Neural cell (in vitro differentiated cells): Measurements from ENCODE around the gene TNFAIP1. TPM values are rescaled to one million over a fixed set of nuclear protein-coding genes. Genes with fewer than 3 reads are reported as not detected.
"Not testable (repeated sequence)": the region's sequence is repeated elsewhere in the genome, so short reads cannot be mapped to it uniquely, and the experiment has no call there.

Experiments
- H2AFZ ChIP-seq: fragments of 200-600, 300-800 bp; sonication (generic), shearing (Covaris generic); 2 replicates; pipeline ENCODE4 v1.6.0; 2014; ENCODE audit warnings: low read depth, mild to moderate bottlenecking, antibody characterized with exemption, low read length, moderate library complexity
- H3F3A ChIP-seq: fragments of 200-600 bp; shearing (Covaris generic); 2 replicates; pipeline ENCODE4 v1.6.1; 2016; ENCODE audit warnings: mild to moderate bottlenecking, moderate library complexity, mixed read lengths, antibody characterized with exemption, low read length; ENCODE audit not compliant: insufficient read depth, poor library complexity, severe bottlenecking
- H3K27ac ChIP-seq: fragments of 200-600, 300-800 bp; sonication (generic), shearing (Covaris generic); 2 replicates; pipeline ENCODE4 v1.5.1; 2014; ENCODE audit warnings: mild to moderate bottlenecking, low read length, moderate library complexity
- H3K27me3 ChIP-seq: fragments of 300-800, 200-600 bp; sonication (generic), shearing (Covaris generic); 2 replicates; pipeline ENCODE4 v1.6.0; 2014; ENCODE audit warnings: mild to moderate bottlenecking, low read depth, low read length, moderate library complexity; ENCODE audit not compliant: insufficient read depth
- H3K36me3 ChIP-seq: fragments of 300-800, 200-600 bp; sonication (generic), shearing (Covaris generic); 2 replicates; pipeline ENCODE4 v1.5.1; 2014; ENCODE audit warnings: mild to moderate bottlenecking, antibody characterized with exemption, low read length, moderate library complexity; ENCODE audit not compliant: insufficient read depth
- H3K4me2 ChIP-seq: fragments of 300-800, 200-600 bp; sonication (generic), shearing (Covaris generic); 2 replicates; pipeline ENCODE4 v1.6.0; 2014; ENCODE audit warnings: mild to moderate bottlenecking, low read length
- H3K4me3 ChIP-seq: fragments of 300-800, 200-600 bp; sonication (generic), shearing (Covaris generic); 2 replicates; pipeline ENCODE4 v1.5.1; 2014; ENCODE audit warnings: mild to moderate bottlenecking, low read length, moderate library complexity
- H3K79me2 ChIP-seq: fragments of 200-600 bp; shearing (Covaris generic); replicated peaks from 2 replicates; pipeline ENCODE4 v1.6.0; 2014; ENCODE audit warnings: mild to moderate bottlenecking, low read length, moderate library complexity; ENCODE audit not compliant: insufficient read depth
- H3K9ac ChIP-seq: fragments of 300-800, 200-600 bp; sonication (generic), shearing (Covaris generic); 2 replicates; pipeline ENCODE4 v1.6.1; 2016; ENCODE audit warnings: mild to moderate bottlenecking, low read length, mixed read lengths
- H3K9me2 ChIP-seq: fragments of 200-600 bp; shearing (Covaris generic); 2 replicates; pipeline ENCODE4 v1.6.1; 2016; ENCODE audit warnings: mild to moderate bottlenecking, low read length, mixed read lengths; ENCODE audit not compliant: insufficient read depth
- H3K9me3 ChIP-seq: fragments of 200-600, 300-800 bp; sonication (generic), shearing (Covaris generic); 2 replicates; pipeline ENCODE4 v1.6.1; 2016; ENCODE audit warnings: mild to moderate bottlenecking, mixed run types, low read length, moderate library complexity, mixed read lengths
- H4K20me1 ChIP-seq: fragments of 200-600 bp; shearing (Covaris generic); 2 replicates; pipeline ENCODE4 v1.6.1; 2016; ENCODE audit warnings: mild to moderate bottlenecking, mixed run types; ENCODE audit not compliant: insufficient read depth
- EP300 ChIP-seq: fragments of 450-650 bp; conservative IDR thresholded peaks from 2 replicates; pipeline ENCODE4 v1.6.1; 2014; ENCODE audit warnings: antibody characterized with exemption, mild to moderate bottlenecking, moderate library complexity; ENCODE audit not compliant: poor library complexity, severe bottlenecking
- EZH2 ChIP-seq: fragments of 200-600, 300-800 bp; shearing (Covaris generic), sonication (generic); IDR thresholded peaks from 2 replicates; pipeline ENCODE4 v1.6.1; 2014; ENCODE audit warnings: antibody characterized with exemption, low read length, borderline replicate concordance, mild to moderate bottlenecking; ENCODE audit not compliant: insufficient read depth, poor library complexity, severe bottlenecking
- POLR2AphosphoS5 ChIP-seq: IDR thresholded peaks from 2 replicates; pipeline ENCODE4 v1.6.1; 2012
- SMC3 ChIP-seq: fragments of 450-650 bp; conservative IDR thresholded peaks from 2 replicates; pipeline ENCODE4 v1.6.1; 2014; ENCODE audit warnings: antibody characterized with exemption, mild to moderate bottlenecking, moderate library complexity; ENCODE audit not compliant: poor library complexity
- TAF1 ChIP-seq: IDR thresholded peaks from 2 replicates; pipeline ENCODE4 v1.6.1; 2012; ENCODE audit warnings: low read depth
- polyA plus RNA-seq: library from polyadenylated mRNA; depleted of rRNA; stranded (reverse); fragments of >200 nt; gene quantifications from 2 replicates; pipeline ENCODE4 v1.2.3, GENCODE V29; 2014

TNFAIP1 gene
- polyA plus RNA-seq, 1 donor from 2014 or later = 40.8 TPM

GRCh38 chr17:28290703-28291102 lies 44.9 kb upstream of the TNFAIP1 start:
- Histone ChIP-seq H3K9me2 (no peaks in the 10 kb centered on the region), H3F3A (no peaks in the 10 kb centered on the region), H3K9me3 (no peaks in the 10 kb centered on the region), H3K79me2 (no peaks in the 10 kb centered on the region), H3K36me3 (no peaks in the 10 kb centered on the region), H2AFZ (no peak overlapping the region), H3K4me3 (no peak overlapping the region), H3K27ac (no peak overlapping the region), H3K4me2 (no peak overlapping the region), H3K9ac (no peak overlapping the region), H3K27me3 (no peaks in the 10 kb centered on the region), H4K20me1 (no peaks in the 10 kb centered on the region)
- no peak for TF ChIP-seq POLR2AphosphoS5

DNA sequence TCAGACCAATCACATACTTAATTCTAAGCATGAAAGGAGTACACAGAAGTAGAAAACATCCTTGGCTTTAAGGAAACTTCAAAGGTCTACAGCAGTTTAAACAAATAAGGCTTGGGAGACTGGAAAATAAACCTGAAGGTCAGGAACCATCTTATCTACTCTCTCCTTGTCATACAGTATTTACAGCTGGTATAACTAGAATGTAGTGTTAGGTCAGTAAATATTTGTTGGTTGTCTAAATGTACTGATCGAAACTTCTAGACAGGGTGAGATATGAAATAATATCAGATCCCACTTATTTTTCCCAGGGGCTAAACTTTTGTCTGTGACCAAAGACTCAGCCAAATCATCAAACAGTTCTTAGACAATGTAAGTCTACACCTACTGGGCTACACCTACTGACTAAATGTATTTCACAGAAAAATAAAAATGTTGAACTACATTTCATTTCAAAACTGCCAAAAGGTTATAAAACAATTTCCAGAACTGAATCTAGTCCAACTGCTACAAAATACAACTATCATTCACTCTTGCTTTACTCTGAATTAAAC lies 43.7 kb upstream of the TNFAIP1 start:
- Histone ChIP-seq H3K9ac (no peak overlapping the region), H3K79me2 (no peaks in the 10 kb centered on the region), H3K27ac (no peak overlapping the region), H4K20me1 (no peaks in the 10 kb centered on the region), H3F3A (no peaks in the 10 kb centered on the region), H3K4me2 (no peak overlapping the region), H3K4me3 (no peak overlapping the region), H3K9me2 (no peaks in the 10 kb centered on the region), H3K36me3 (no peaks in the 10 kb centered on the region), H2AFZ (no peak overlapping the region), H3K27me3 (no peaks in the 10 kb centered on the region), H3K9me3 (no peaks in the 10 kb centered on the region)
- TF ChIP-seq TAF1 (no peak), POLR2AphosphoS5 (no peak), EZH2 (no peak)

- H3K9ac ChIP-seq, H3K9me3 ChIP-seq, H3F3A ChIP-seq, H4K20me1 ChIP-seq, H3K4me2 ChIP-seq, H3K9me2 ChIP-seq, H3K79me2 ChIP-seq, H3K27me3 ChIP-seq, H3K27ac ChIP-seq, H2AFZ ChIP-seq, H3K4me3 ChIP-seq, H3K36me3 ChIP-seq: not testable (repeated sequence)
These were observed 42.7 kb upstream of the TNFAIP1 start for GRCh38 chr17:28292878-28293277.

- Histone ChIP-seq H3K36me3 (no peaks in the 10 kb centered on the region), H4K20me1 (no peaks in the 10 kb centered on the region), H3K4me3 (no peak overlapping the region), H3K27me3 (no peaks in the 10 kb centered on the region), H3K79me2 (no peaks in the 10 kb centered on the region), H3K4me2 (no peak overlapping the region), H3K9me2 (no peaks in the 10 kb centered on the region), H2AFZ (no peak overlapping the region), H3K9me3 (no peaks in the 10 kb centered on the region), H3K9ac (no peak overlapping the region), H3K27ac (no peak overlapping the region), H3F3A (no peaks in the 10 kb centered on the region)
- TF ChIP-seq SMC3 (no peak), EP300 (no peak)
These were observed 41.6 kb upstream of the TNFAIP1 start for GRCh38 chr17:28293994-28294393.
